SH-SY5Y (cell line): ENCODE measurements around the gene MAPK10.

Source experiments
- GATA2 ChIP-seq: IDR thresholded peaks from 2 replicates; pipeline ENCODE4 v1.6.1; 2011; ENCODE audit warnings: mild to moderate bottlenecking, low read depth, low read length
- GATA3 ChIP-seq: IDR thresholded peaks from 2 replicates; pipeline ENCODE4 v1.6.1; 2011; ENCODE audit warnings: low read depth, mild to moderate bottlenecking, low read length, moderate library complexity

- TF ChIP-seq GATA3 (no peak), GATA2 (no peak)
Observed at GRCh38 chr4:86043755-86044592, 315.9 kb downstream of the MAPK10 start.
